ENCODE results near the gene ZNF219.

DNA sequence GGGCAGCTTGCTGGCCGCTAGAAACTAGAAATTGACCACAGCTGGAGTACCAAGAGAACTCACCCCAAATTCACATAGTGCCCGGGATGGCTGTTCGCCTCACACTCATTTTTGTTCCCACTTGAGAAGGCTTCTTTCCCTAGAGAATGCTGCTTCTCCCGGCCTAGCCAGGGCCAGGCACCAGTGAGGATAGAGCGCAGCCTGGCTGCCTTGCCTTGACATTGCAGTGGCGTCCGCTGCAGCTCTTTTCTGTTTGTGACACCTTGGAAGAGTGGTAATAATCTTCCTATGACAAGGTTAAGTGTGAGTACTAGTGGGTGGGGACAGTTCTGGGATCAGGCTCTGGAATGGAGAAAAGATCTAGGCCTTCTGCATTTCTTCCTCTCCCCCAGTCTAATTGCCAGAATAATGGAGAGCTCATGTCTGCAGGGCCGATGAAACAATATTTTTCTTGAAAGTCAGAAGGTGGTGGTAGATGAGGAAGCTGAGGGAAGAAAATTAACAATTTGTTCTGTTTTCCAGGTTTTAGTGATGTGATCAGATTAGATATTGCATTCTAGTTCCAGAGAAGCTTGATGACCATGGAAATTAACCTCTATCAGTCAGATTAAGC is 6.1 kb upstream of the ZNF219 start:
- no peak for TF ChIP-seq POLR2A (IDR thresholded peaks at IDR 0.05; ENCODE audit: low read depth, low read length)
- TF ChIP-seq POLR2AphosphoS5 (IDR thresholded peaks at IDR 0.05; ENCODE audit: low read depth, low read length): no peak
- TF ChIP-seq TAF1 (IDR thresholded peaks at IDR 0.05; ENCODE audit: low read depth, low read length): no peak
- no peak for TF ChIP-seq POU2F2 (IDR thresholded peaks at IDR 0.05; ENCODE audit: low read depth, low read length)
- TF ChIP-seq SPI1 (IDR thresholded peaks at IDR 0.05; ENCODE audit: low read depth, low read length): no peak
- no peak for TF ChIP-seq PAX5 (IDR thresholded peaks at IDR 0.05; ENCODE audit: insufficient read depth, low read length, severe bottlenecking)
